HG03439 (cell line): ENCODE measurements around the gene CZIB.
"Not testable (repeated sequence)": the region's sequence is repeated elsewhere in the genome, so short reads cannot be mapped to it uniquely, and the experiment has no call there.

Source experiments
- ATAC-seq: cut with Tn5 transposase; IDR thresholded peaks from one replicate; pipeline ENCODE4 v1.9.1; 2021; ENCODE audit warnings: mild to moderate bottlenecking, moderate library complexity; ENCODE audit not compliant: unreplicated experiment

Gene CZIB

GRCh38 chr1:53238197-53239155 lies 18.0 kb upstream of the CZIB start, which contains the start of gene MAGOH:
Gene MAGOH, minus strand, starts transcription at chr1:53238518. Its CDS starts 70 bp downstream, at chr1:53238448.
- ATAC-seq = peak; percentile 97

DNA sequence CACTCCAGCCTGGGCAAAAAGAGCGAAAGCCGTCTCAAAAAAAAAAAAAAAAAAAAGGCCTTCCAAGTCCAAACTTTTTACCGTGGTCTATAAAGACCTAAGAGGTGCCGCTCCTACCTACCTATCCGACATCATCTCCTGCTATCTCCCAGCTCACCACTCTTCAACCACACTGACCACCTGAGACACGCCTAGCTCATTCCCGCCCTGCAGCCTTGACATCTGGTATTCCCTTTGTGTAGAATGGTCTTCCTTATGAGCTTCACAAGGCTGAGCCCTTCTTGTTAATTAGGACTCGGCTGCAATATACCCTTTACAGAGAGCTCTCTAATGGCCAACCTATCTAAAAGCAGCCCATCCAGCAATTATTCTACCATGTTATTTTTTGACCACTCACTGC lies 17.2 kb upstream of the CZIB start:
- ATAC-seq = no peak

GRCh38 chr1:53220962-53221286 lies 490 bp upstream of the CZIB start:
- ATAC-seq = no peak

- no peak for ATAC-seq
These were observed 723 bp downstream of the CZIB start for GRCh38 chr1:53219711-53220110.

- ATAC-seq = no peak
These were observed 2.2 kb downstream of the CZIB start for GRCh38 chr1:53218201-53218600.

DNA sequence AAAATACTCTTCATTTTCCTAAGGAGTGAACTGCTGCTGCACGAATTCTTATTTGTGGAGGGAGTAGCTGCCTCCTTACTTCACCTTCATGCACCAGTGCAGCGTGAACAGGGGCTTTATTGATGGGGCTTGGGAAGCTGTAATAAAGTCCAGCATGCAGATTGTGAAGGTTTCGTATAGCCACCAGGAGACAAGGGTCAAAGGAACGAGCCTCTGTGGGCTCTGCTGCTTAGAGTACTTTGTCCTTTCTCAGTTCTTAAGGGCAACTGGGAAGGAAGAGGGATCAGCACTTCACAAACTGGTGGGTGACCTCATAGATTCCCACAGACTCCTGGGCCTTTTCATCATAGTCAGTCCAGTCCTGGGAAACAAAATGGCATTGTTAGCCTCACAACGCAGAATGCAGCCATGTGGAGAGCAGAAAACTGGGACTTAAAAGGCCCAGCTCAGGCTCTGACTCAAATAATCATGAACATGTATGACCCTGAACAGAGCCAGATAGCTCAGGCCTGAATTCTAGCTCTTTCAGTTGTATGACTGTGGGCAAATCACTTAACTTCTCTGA lies 6.0 kb downstream of the CZIB start:
- ATAC-seq = no peak

DNA sequence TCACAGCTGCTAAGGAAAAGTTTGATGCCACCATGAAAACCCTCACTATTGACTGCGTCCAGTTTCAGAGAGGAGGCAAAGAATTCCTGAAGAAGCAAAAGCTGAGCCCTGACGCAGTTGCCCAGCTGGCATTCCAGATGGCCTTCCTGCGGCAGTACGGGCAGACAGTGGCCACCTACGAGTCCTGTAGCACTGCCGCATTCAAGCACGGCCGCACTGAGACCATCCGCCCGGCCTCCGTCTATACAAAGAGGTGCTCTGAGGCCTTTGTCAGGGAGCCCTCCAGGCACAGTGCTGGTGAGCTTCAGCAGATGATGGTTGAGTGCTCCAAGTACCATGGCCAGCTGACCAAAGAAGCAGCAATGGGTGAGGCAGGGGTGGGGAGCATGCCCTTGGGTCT lies 9.5 kb downstream of the CZIB start:
- ATAC-seq = no peak

GRCh38 chr1:53210352-53210751 lies 10.1 kb downstream of the CZIB start:
- no peak for ATAC-seq

- ATAC-seq = no peak
These were observed 12.7 kb downstream of the CZIB start for GRCh38 chr1:53207726-53208125.

DNA sequence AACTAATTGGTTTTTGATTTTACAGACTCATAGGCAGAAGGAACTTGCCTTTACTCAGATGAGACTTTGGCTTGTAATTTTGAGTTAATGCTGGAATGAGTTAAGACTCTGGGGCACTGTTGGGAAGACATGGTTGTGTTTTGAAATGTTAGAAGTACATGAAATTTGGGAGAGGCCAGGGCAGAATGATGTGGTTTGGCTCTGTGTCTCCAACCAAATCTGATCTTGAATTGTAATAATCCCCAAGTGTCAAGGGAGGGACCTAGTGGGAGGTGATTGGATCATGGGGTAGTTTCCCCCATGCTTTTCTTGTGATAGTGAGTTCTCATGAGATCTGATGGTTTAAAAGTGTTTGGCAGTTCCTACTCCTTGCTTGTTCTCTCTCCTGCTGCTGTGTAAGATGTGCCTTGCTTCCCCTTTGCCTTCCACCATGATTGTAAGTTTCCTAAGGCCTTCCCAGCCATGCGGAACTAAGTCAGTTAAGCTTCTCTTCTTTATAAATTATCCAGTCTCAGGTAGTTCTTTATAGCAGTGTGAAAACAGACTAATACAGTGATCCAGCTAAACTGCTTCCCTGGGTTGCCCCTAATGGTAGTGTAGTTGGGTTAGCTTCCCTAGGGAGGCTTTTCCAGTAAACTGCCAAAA lies 13.6 kb downstream of the CZIB start:
- ATAC-seq = no peak

- not testable (repeated sequence) for ATAC-seq
These were observed 14.2 kb downstream of the CZIB start for GRCh38 chr1:53206083-53206685.

DNA sequence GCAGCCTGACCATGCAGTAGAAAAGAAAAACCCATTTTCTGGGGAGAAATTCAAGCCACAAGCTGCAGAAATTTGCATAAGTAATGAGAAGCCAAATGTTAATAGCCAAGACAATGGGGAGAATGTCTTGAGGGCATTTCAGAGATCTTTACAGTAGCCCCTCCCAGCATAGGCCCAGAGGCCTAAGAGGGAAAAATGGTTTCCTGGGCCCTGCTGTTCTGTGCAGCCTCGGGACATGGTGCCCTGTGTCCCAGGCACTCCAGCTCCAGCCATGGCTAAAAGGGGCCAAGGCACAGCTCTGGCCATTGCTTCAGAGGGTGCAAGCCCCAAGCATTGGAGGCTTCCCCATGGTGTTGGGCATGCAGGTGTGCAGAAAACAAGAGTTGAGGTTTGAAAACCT lies 14.9 kb downstream of the CZIB start:
- not testable (repeated sequence) for ATAC-seq

DNA sequence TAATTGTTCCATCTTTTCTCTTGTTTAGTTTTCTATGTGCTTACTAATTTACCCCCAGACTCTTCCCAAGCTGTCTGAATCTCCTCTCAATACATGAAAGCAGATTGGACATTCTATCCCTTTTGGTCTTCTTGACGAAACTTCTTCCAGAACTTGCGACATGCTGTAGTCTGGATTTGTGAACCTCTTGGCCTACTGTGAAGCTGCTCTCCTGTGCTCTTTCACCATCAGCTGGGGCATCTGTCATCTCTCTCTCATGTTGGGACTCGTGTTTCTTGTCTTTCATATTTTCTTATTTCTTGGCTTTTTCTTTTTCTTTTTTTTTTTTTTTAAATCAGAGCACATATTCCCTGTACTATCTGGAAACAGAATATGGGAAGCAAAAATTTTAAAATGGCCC lies 17.0 kb downstream of the CZIB start:
- no peak for ATAC-seq

DNA sequence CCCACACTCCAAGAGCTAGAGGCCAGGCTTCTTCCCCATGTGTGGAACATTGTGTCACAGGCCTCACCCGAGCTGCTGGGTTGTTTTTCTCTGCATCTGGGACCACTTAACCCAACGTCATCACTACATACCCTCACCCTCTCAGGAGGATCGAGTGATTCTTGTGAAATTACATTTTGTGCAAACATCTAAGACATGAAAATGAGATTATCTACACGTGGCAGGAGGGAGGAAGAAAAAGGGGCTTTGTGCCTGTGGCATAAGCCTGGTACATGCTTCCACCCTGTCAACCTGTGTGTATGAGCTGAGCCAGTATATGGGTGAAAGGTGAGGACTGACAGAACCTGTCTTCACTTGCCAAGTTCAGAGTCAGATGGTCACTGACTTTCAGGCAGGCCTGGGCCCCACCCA lies 22.2 kb downstream of the CZIB start:
- ATAC-seq = no peak

- ATAC-seq = no peak
These were observed 22.9 kb downstream of the CZIB start for GRCh38 chr1:53197291-53198200.

GRCh38 chr1:53196485-53197290 lies 23.7 kb downstream of the CZIB start, which contains the start of gene CPT2:
Gene CPT2, plus strand, starts transcription at chr1:53196824. Its CDS starts 120 bp downstream, at chr1:53196944.
- peak; percentile 98 for ATAC-seq

- ATAC-seq = no peak
These were observed 24.4 kb downstream of the CZIB start for GRCh38 chr1:53196017-53196484.

DNA sequence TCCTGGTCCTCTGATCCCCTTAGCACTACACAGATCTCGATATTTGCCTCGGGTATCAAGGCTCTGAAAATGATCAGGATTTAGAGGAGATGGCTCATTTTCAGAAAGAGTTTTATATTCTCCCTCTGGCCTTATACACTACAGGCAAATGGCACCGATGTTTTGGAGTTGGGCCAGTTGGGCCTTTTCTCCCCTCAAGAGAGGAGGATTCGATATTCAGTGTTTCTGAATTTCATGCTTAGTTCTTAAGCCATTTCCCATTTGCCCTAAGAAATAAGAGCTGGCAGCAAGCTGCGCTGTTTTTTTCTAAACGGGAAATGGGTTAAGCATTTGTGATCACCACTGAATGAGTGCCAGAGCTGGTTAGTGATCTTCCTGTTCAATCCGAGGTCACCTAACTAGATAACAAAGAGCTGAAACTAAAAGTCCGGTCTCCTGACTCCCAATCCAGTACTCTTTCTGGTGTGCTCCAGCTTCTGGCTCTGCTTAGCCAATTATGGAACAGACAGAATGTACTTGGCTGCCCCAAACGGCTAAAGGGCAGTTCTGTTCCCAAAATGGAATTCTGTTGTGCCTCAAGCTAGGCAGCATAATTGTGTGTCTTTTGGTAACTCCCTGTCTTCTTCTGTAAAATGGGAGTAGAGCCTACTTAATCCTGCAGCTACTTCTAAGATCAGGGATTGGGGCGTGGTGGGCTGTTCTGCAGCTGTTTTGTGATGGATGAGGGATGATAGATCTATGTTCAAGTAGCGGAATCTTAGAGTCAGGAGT lies 25.0 kb downstream of the CZIB start:
- ATAC-seq = no peak

DNA sequence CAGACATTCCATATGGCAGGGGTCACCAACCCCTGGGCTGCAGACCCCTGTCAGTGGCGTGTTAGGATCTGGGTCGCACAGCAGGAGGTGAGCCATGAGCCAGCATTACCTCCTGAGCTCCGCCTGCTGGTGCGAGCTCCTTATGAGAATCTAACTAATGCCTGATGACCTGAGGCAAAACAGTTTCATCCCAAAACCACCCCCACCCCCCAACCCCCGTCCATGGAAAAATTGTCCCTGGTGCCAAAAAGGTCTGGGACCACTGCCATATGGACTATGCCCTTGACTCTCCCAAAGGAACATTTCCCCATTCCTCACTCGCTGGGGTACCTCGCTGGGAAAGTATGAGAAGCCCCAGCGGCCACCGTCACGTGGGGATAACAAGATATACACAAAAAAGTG lies 30.2 kb downstream of the CZIB start:
- no peak for ATAC-seq
